Activated T-cell treated with anti-CD3 and anti-CD28 coated beads, Interleukin-2, amount 50 U/mL, for 24 hours (primary cell): ENCODE results near the gene ZNF562.
"Not testable (repeated sequence)": the region's sequence is repeated elsewhere in the genome, so short reads cannot be mapped to it uniquely, and the experiment has no call there.

ENCODE experiments used
- DNase-seq: peaks from one replicate; pipeline ENCODE4 v3.0.0-alpha.2; 2020
- H3K27ac Mint-ChIP-seq: 2 replicates; pipeline ENCODE4 v1.8.0; 2020; ENCODE audit warnings: mild to moderate bottlenecking, mixed read lengths
- H3K27me3 Mint-ChIP-seq: 2 replicates; pipeline ENCODE4 v1.8.0; 2020; ENCODE audit warnings: mixed read lengths
- H3K36me3 Mint-ChIP-seq: 2 replicates; pipeline ENCODE4 v1.8.0; 2020; ENCODE audit warnings: low read depth, mixed read lengths
- H3K4me1 Mint-ChIP-seq: 2 replicates; pipeline ENCODE4 v1.8.0; 2020; ENCODE audit warnings: low read depth, mixed read lengths
- H3K4me3 Mint-ChIP-seq: 2 replicates; pipeline ENCODE4 v1.8.0; 2020; ENCODE audit warnings: mild to moderate bottlenecking, moderate library complexity, mixed read lengths
- H3K9me3 Mint-ChIP-seq: 2 replicates; pipeline ENCODE4 v1.8.0; 2020; ENCODE audit warnings: mixed read lengths

ZNF562 gene

GRCh38 chr19:9671655-9672054 lies 3.2 kb downstream of the ZNF562 start:
- H3K9me3 Mint-ChIP-seq, result peaks cover 55% of the 10 kb centered on the region
- H3K27ac Mint-ChIP-seq, result peak overlapping the region; percentile 60
- no peaks in the 10 kb centered on the region for H3K27me3 Mint-ChIP-seq
- peaks cover 52% of the 10 kb centered on the region for H3K4me1 Mint-ChIP-seq
- peaks cover 85% of the 10 kb centered on the region for H3K36me3 Mint-ChIP-seq
- H3K4me3 Mint-ChIP-seq, result no peak overlapping the region
- no peak for DNase-seq

- DNase-seq, result no peak
- peaks cover 48% of the 10 kb centered on the region for H3K4me1 Mint-ChIP-seq
- H3K36me3 Mint-ChIP-seq, result peaks cover 95% of the 10 kb centered on the region
- no peaks in the 10 kb centered on the region for H3K27me3 Mint-ChIP-seq
- H3K4me3 Mint-ChIP-seq, result no peak overlapping the region
- no peak overlapping the region for H3K27ac Mint-ChIP-seq
- H3K9me3 Mint-ChIP-seq, result peaks cover 52% of the 10 kb centered on the region
Observed at GRCh38 chr19:9668544-9668943, 6.4 kb downstream of the ZNF562 start.

GRCh38 chr19:9667898-9668297 lies 7.0 kb downstream of the ZNF562 start:
- Mint-ChIP-seq H3K36me3 (peaks cover 95% of the 10 kb centered on the region), H3K9me3 (peaks cover 51% of the 10 kb centered on the region), H3K4me1 (peaks cover 47% of the 10 kb centered on the region), H3K4me3 (no peak overlapping the region), H3K27ac (no peak overlapping the region), H3K27me3 (no peaks in the 10 kb centered on the region)
- DNase-seq, result no peak

GRCh38 chr19:9658769-9659168 lies 16.1 kb downstream of the ZNF562 start:
- Mint-ChIP-seq H3K9me3 (peaks cover 12% of the 10 kb centered on the region), H3K27ac (no peak overlapping the region), H3K4me3 (no peak overlapping the region), H3K4me1 (peaks cover 8% of the 10 kb centered on the region), H3K36me3 (peaks cover 87% of the 10 kb centered on the region), H3K27me3 (no peaks in the 10 kb centered on the region)
- no peak for DNase-seq

- H3K27me3 Mint-ChIP-seq, DNase-seq, H3K27ac Mint-ChIP-seq, H3K4me3 Mint-ChIP-seq, H3K4me1 Mint-ChIP-seq: not testable (repeated sequence)
- Mint-ChIP-seq H3K9me3 (peaks cover 35% of the 10 kb centered on the region), H3K36me3 (peaks cover 98% of the 10 kb centered on the region)
Observed at GRCh38 chr19:9653066-9653555, 21.8 kb downstream of the ZNF562 start.

- H3K27ac Mint-ChIP-seq, DNase-seq, H3K4me3 Mint-ChIP-seq, H3K4me1 Mint-ChIP-seq, H3K27me3 Mint-ChIP-seq: not testable (repeated sequence)
- Mint-ChIP-seq H3K9me3 (peaks cover 32% of the 10 kb centered on the region), H3K36me3 (peaks cover 94% of the 10 kb centered on the region)
Observed at GRCh38 chr19:9651464-9651863, 23.4 kb downstream of the ZNF562 start.

GRCh38 chr19:9650345-9650744 lies 24.6 kb downstream of the ZNF562 start:
- no peak for DNase-seq
- no peaks in the 10 kb centered on the region for H3K27me3 Mint-ChIP-seq
- peaks cover 32% of the 10 kb centered on the region for H3K9me3 Mint-ChIP-seq
- no peak overlapping the region for H3K27ac Mint-ChIP-seq
- H3K4me1 Mint-ChIP-seq, result no peaks in the 10 kb centered on the region
- H3K36me3 Mint-ChIP-seq, result peaks cover 92% of the 10 kb centered on the region
- no peak overlapping the region for H3K4me3 Mint-ChIP-seq

GRCh38 chr19:9645472-9645871 lies 29.4 kb downstream of the ZNF562 start:
- H3K27me3 Mint-ChIP-seq, result no peaks in the 10 kb centered on the region
- peak overlapping the region; percentile 32 for H3K27ac Mint-ChIP-seq
- DNase-seq, result no peak
- peaks cover 64% of the 10 kb centered on the region for H3K36me3 Mint-ChIP-seq
- peaks cover 23% of the 10 kb centered on the region for H3K9me3 Mint-ChIP-seq
- no peak overlapping the region for H3K4me3 Mint-ChIP-seq
- no peaks in the 10 kb centered on the region for H3K4me1 Mint-ChIP-seq

- H3K27ac Mint-ChIP-seq, result peak overlapping the region; percentile 26
- H3K9me3 Mint-ChIP-seq, result peaks cover 21% of the 10 kb centered on the region
- DNase-seq, result no peak
- no peaks in the 10 kb centered on the region for H3K27me3 Mint-ChIP-seq
- peaks cover 54% of the 10 kb centered on the region for H3K36me3 Mint-ChIP-seq
- no peaks in the 10 kb centered on the region for H3K4me1 Mint-ChIP-seq
- H3K4me3 Mint-ChIP-seq, result no peak overlapping the region
Observed at GRCh38 chr19:9644472-9644871, 30.4 kb downstream of the ZNF562 start.

GRCh38 chr19:9641810-9642209 lies 33.1 kb downstream of the ZNF562 start:
- Mint-ChIP-seq H3K27ac (no peak overlapping the region), H3K36me3 (peaks cover 32% of the 10 kb centered on the region), H3K4me3 (no peak overlapping the region), H3K9me3 (peaks cover 19% of the 10 kb centered on the region), H3K27me3 (no peaks in the 10 kb centered on the region), H3K4me1 (no peaks in the 10 kb centered on the region)
- DNase-seq, result no peak

GRCh38 chr19:9640956-9641355 lies 33.9 kb downstream of the ZNF562 start:
- H3K9me3 Mint-ChIP-seq, result peaks cover 19% of the 10 kb centered on the region
- H3K27ac Mint-ChIP-seq, result no peak overlapping the region
- no peaks in the 10 kb centered on the region for H3K27me3 Mint-ChIP-seq
- H3K4me1 Mint-ChIP-seq, result no peaks in the 10 kb centered on the region
- no peak overlapping the region for H3K4me3 Mint-ChIP-seq
- peaks cover 24% of the 10 kb centered on the region for H3K36me3 Mint-ChIP-seq
- no peak for DNase-seq

- Mint-ChIP-seq H3K9me3 (peaks cover 6% of the 10 kb centered on the region), H3K4me3 (no peak overlapping the region), H3K27ac (no peak overlapping the region), H3K36me3 (peaks cover 30% of the 10 kb centered on the region), H3K4me1 (no peaks in the 10 kb centered on the region), H3K27me3 (no peaks in the 10 kb centered on the region)
- DNase-seq, result no peak
Observed at GRCh38 chr19:9636018-9636417, 38.9 kb downstream of the ZNF562 start.

GRCh38 chr19:9627856-9628255 lies 47.0 kb downstream of the ZNF562 start:
- Mint-ChIP-seq H3K9me3 (no peaks in the 10 kb centered on the region), H3K27me3 (no peaks in the 10 kb centered on the region), H3K4me3 (no peak overlapping the region)

GRCh38 chr19:9622531-9622930 lies 52.4 kb downstream of the ZNF562 start:
- peaks cover 25% of the 10 kb centered on the region for H3K4me1 Mint-ChIP-seq
- no peaks in the 10 kb centered on the region for H3K27me3 Mint-ChIP-seq
- DNase-seq, result no peak
- peak overlapping the region; percentile 47 for H3K4me3 Mint-ChIP-seq
- H3K9me3 Mint-ChIP-seq, result peaks cover 4% of the 10 kb centered on the region
- peaks cover 43% of the 10 kb centered on the region for H3K36me3 Mint-ChIP-seq
- H3K27ac Mint-ChIP-seq, result peak overlapping the region; percentile 2

More at GRCh38 chr19:9627856-9628255, 47.0 kb downstream of the ZNF562 start:
- Mint-ChIP-seq H3K27ac (no peak overlapping the region), H3K36me3 (peaks cover 26% of the 10 kb centered on the region), H3K4me1 (peaks cover 6% of the 10 kb centered on the region)
- no peak for DNase-seq

GRCh38 chr19:9621156-9622037 lies 53.5 kb downstream of the ZNF562 start, which contains the start of gene ZNF561:
TSS of gene ZNF561 (minus strand) at chr19:9621232. CDS start at chr19:9619456, 1,776 bp downstream.
- Mint-ChIP-seq H3K27me3 (no peaks in the 10 kb centered on the region), H3K36me3 (peaks cover 50% of the 10 kb centered on the region), H3K4me1 (peaks cover 25% of the 10 kb centered on the region), H3K27ac (peak within 1 kb of the TSS; percentile 100), H3K4me3 (peak within 1 kb of the TSS; percentile 98), H3K9me3 (peaks cover 4% of the 10 kb centered on the region)
- peak; percentile 92 for DNase-seq
